Skeletal muscle satellite cell (primary cell): Measurements from ENCODE around the gene AASDH. TPM values are rescaled to one million over a fixed set of nuclear protein-coding genes. Genes with fewer than 3 reads are reported as not detected.

Experiments used
- H3K27me3 ChIP-seq: 2 replicates; pipeline ENCODE4 v1.7.0; 2013; ENCODE audit warnings: low read length; ENCODE audit not compliant: control insufficient read depth, insufficient read depth
- H3K36me3 ChIP-seq: 2 replicates; pipeline ENCODE4 v1.7.0; 2013; ENCODE audit warnings: mild to moderate bottlenecking, control low read depth, low read length; ENCODE audit not compliant: insufficient read depth
- H3K4me1 ChIP-seq: 2 replicates; pipeline ENCODE4 v1.7.0; 2013; ENCODE audit warnings: low read length; ENCODE audit not compliant: control insufficient read depth, insufficient read depth
- H3K4me2 ChIP-seq: 2 replicates; pipeline ENCODE4 v1.7.0; 2013; ENCODE audit warnings: mild to moderate bottlenecking, low read length
- H3K4me3 ChIP-seq: 2 replicates; pipeline ENCODE4 v1.7.0; 2013; ENCODE audit warnings: low read length
- H3K9ac ChIP-seq: 2 replicates; pipeline ENCODE4 v1.7.0; 2013; ENCODE audit warnings: mild to moderate bottlenecking, low read depth, low read length, moderate library complexity
- H3K9me3 ChIP-seq: replicated peaks from 2 replicates; pipeline ENCODE4 v1.7.0; 2013; ENCODE audit warnings: mild to moderate bottlenecking, control low read depth, low read length
- total RNA-seq: library from RNA; depleted of rRNA; stranded (reverse); fragments of >200 nt; gene quantifications from 2 replicates; pipeline ENCODE4 v1.2.3, GENCODE V29; 2012; rRNA removed

The AASDH gene
- 10.3 and 16.0 TPM in 2 replicates for total RNA-seq

- Histone ChIP-seq H3K9ac (peak within 1 kb of the TSS; percentile 92), H3K36me3 (no peaks in the 10 kb centered on the region), H3K4me3 (peak within 1 kb of the TSS; percentile 88), H3K4me1 (no peaks in the 10 kb centered on the region), H3K27me3 (no peaks in the 10 kb centered on the region), H3K4me2 (peak within 1 kb of the TSS; percentile 80), H3K9me3 (no peaks in the 10 kb centered on the region)
Measured at GRCh38 chr4:56387023-56388001, at the start of gene AASDH. AASDH (minus strand) TSS chr4:56387491; CDS start chr4:56384299, 3,192 bp downstream.

DNA sequence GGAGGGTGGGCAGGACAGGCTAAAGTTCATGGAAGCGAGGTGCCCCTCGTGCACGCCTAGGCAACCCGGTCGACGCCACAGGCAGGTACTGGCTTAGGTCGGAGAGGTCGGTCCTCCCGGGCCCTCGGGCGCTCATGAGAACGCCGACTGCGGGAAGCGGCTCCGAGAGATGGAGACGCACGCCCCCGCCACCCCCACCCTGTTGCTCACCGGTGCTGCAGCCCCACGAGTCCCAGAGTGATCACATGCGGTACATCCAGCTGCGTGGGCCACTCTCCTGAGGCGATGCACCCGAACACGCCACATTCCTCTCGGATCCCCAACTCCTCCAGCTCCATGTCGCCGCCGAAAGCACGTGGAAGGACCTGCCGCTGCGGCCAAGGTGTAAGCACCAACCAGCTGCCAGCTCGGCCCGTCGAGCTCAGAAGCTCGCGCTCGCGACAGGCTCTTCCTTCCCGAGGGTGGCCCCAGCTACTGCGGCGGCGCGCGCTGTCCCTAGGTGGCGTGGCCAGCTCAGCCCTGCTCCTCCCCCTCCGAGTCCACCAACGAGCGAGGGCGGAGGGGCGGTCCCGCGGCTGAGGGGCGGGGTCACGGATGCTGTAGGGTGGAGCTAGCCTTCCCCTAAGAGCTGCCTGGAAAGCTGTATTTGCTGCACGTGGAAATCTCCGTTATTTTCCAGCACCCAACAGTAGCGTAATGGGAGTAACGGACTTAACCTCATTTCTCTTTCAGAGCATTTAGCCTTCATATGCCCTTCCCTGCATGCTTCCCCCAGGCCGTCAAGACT is 48.0 kb upstream of the AASDH start, which contains the start of gene PPAT:
Gene PPAT, minus strand, starts transcription at position 476 of the 787 bp plus-strand sequence. Its CDS starts 138 bp downstream, at position 338.
- Histone ChIP-seq H3K4me3 (peak within 1 kb of the TSS; percentile 85), H3K9me3 (no peaks in the 10 kb centered on the region), H3K27me3 (no peaks in the 10 kb centered on the region), H3K4me2 (peak within 1 kb of the TSS; percentile 99), H3K4me1 (peaks cover 11% of the 10 kb centered on the region), H3K36me3 (peaks cover 3% of the 10 kb centered on the region), H3K9ac (peak within 1 kb of the TSS; percentile 89)

DNA sequence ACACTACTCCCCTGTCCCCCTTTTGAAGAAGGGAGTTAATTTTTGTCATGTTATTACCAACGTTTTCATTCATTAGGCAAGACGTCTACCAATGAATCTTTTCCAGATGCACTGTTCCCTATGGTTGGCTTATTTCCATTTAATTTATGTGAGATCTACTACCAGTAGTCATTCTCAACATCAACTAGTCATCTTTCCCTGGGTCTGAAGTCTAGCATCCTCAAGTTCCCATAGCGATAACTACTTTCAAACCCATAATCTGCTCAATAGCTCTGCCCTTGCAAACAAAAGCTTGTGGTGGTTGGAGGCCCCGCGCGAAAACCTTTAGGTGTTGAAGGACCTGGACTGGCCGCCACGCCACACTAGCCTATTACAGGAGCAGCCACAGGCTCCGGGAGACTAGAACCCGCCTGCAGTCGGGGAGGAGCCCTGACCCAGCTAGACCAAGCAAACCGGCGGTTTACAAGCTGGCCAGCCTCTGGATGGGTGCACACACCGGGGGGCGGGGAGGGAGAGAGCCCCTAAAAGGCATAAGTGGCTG is 47.4 kb upstream of the AASDH start:
- H3K9ac ChIP-seq = peak overlapping the region; percentile 89

GRCh38 chr4:56433280-56433679 is 46.0 kb upstream of the AASDH start:
- Histone ChIP-seq H3K4me1 (peaks cover 11% of the 10 kb centered on the region), H3K4me2 (peak overlapping the region; percentile 99), H3K9ac (no peak overlapping the region), H3K4me3 (no peak overlapping the region), H3K9me3 (no peaks in the 10 kb centered on the region), H3K27me3 (no peaks in the 10 kb centered on the region), H3K36me3 (no peaks in the 10 kb centered on the region)

More for the DNA sequence above, 47.4 kb upstream of the AASDH start:
- Histone ChIP-seq H3K4me2 (peak overlapping the region; percentile 99), H3K27me3 (no peaks in the 10 kb centered on the region), H3K4me1 (peaks cover 11% of the 10 kb centered on the region), H3K36me3 (no peaks in the 10 kb centered on the region), H3K9me3 (no peaks in the 10 kb centered on the region), H3K4me3 (peak overlapping the region; percentile 85)

DNA sequence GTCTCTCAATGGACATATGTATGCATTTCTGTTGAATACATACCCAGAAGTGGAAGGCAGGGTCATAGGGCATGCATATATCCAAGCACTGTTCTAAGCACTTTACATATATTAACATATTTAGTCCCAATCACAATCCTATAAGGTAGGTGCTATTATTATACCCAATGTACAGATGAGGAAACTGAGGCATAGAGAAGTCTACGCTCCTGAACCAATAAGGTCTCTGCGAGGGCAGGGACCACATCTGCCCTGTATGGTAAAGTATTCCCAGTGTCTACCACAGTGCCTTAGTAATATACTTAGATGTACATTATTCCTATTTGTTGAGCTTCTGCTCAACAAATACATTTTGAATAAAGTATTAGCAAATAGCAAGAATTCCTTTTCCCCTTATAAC is 42.9 kb upstream of the AASDH start:
- Histone ChIP-seq H3K9ac (no peak overlapping the region), H3K4me3 (no peak overlapping the region), H3K9me3 (no peaks in the 10 kb centered on the region), H3K27me3 (no peaks in the 10 kb centered on the region), H3K4me2 (no peak overlapping the region), H3K4me1 (peaks cover 6% of the 10 kb centered on the region), H3K36me3 (no peaks in the 10 kb centered on the region)

GRCh38 chr4:56427179-56427578 is 39.9 kb upstream of the AASDH start:
- Histone ChIP-seq H3K36me3 (no peaks in the 10 kb centered on the region), H3K4me3 (no peak overlapping the region), H3K4me1 (no peaks in the 10 kb centered on the region), H3K27me3 (no peaks in the 10 kb centered on the region), H3K9me3 (no peaks in the 10 kb centered on the region), H3K9ac (no peak overlapping the region), H3K4me2 (no peak overlapping the region)

DNA sequence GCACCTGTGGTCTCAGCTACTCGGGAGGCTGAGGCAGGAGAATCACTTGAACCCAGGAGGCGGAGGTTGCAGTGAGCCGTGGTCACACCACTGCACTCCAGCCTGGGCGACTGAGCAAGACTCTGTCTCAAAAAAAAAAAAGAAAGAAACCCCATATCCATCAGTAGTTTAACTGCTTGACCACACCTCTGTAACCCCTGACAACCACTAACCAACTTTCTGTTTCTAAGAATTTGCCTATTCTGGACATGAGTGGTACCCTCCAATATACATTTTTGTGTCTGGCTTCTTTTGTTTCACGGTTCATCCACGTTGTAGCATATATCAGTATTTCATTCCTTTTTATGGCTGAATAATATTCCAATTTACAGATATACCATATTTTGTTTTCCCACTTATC is 39.0 kb upstream of the AASDH start:
- no peak overlapping the region for H3K4me2 ChIP-seq
- H3K27me3 ChIP-seq = no peaks in the 10 kb centered on the region
- no peak overlapping the region for H3K4me3 ChIP-seq
- no peaks in the 10 kb centered on the region for H3K9me3 ChIP-seq
- H3K36me3 ChIP-seq = no peaks in the 10 kb centered on the region
- no peak overlapping the region for H3K9ac ChIP-seq
- no peaks in the 10 kb centered on the region for H3K4me1 ChIP-seq

DNA sequence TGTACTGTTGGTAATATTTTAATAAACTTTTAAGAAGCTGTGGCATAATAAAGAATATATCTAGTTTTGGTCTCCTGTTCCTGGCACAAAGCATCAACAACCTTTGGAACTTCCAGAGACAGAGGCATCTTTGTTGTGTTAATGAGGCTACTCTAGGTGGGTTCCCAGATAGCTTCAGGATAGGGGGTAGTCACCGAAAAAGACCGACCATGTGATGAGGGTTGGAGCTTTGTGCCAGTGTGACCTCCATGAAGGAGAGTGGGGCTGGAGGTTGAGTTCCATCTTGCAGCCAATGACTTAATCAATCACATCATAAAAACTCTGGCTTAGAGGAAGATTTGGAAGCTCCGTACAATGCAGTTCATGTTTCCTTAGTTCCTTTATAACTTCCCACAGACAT is 38.2 kb upstream of the AASDH start:
- H3K9me3 ChIP-seq = no peaks in the 10 kb centered on the region
- H3K36me3 ChIP-seq = no peaks in the 10 kb centered on the region
- no peak overlapping the region for H3K4me2 ChIP-seq
- no peaks in the 10 kb centered on the region for H3K4me1 ChIP-seq
- H3K4me3 ChIP-seq = no peak overlapping the region
- H3K9ac ChIP-seq = no peak overlapping the region
- no peaks in the 10 kb centered on the region for H3K27me3 ChIP-seq

DNA sequence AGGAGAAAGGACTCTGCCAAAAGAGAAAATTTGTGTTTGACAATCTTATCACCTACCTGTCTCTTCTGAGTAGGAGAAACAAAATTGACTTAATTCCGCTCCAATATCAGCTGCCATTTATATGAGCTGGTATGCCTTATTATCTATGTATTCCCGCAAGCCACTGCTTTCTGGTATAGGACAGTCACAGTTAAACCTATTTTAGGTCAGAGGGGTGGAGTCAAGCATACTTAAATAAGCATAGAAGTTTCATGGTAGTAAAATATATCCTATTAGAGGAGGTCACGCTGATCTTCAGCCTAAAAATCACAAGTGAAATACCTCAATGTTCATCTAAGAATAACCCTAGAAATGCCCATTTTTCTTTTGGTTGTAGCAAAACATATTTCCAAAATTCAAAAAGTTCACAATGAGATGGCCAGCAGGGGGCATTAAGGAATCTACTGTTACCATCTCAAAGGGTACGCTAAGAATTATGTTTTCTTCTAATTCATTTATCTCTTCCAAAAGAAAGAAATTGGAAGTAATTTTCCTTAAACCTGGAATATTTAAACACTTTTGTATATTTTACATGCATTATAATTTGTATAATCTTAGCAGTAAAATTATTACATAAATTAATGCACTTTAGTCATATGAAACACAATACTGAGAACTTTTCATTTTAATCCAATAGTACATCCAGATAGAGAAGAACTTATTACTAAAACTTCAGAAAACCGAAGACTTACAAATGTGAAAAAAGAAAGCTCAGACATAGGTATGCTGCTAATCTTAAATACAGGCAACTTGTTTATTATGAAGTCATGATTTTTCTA is 37.6 kb upstream of the AASDH start:
- H3K9ac ChIP-seq = no peak overlapping the region
- no peaks in the 10 kb centered on the region for H3K36me3 ChIP-seq
- no peaks in the 10 kb centered on the region for H3K9me3 ChIP-seq
- no peaks in the 10 kb centered on the region for H3K4me1 ChIP-seq
- H3K4me2 ChIP-seq = peak overlapping the region; percentile 23
- no peaks in the 10 kb centered on the region for H3K27me3 ChIP-seq
- no peak overlapping the region for H3K4me3 ChIP-seq

GRCh38 chr4:56424176-56424575 is 36.9 kb upstream of the AASDH start:
- Histone ChIP-seq H3K9ac (no peak overlapping the region), H3K4me3 (no peak overlapping the region), H3K9me3 (no peaks in the 10 kb centered on the region)

More at GRCh38 chr4:56424176-56424575, 36.9 kb upstream of the AASDH start:
- no peaks in the 10 kb centered on the region for H3K4me1 ChIP-seq
- no peak overlapping the region for H3K4me2 ChIP-seq
- no peaks in the 10 kb centered on the region for H3K27me3 ChIP-seq
- H3K36me3 ChIP-seq = no peaks in the 10 kb centered on the region
